ENCODE data around the gene MAP1S.
A peak's percentile ranks its signal among the peaks of the same experiment; 100 is the strongest.

GRCh38 chr19:17687857-17688784, 31.2 kb upstream of the MAP1S start, which contains the start of gene UNC13A:
- TF ChIP-seq CTCF (IDR thresholded peaks at IDR 0.05; ENCODE audit: insufficient read depth, low read length) (no peak), POLR2AphosphoS5 (IDR thresholded peaks at IDR 0.05; ENCODE audit: low read depth) (no peak), SPI1 (IDR thresholded peaks at IDR 0.05; ENCODE audit: borderline replicate concordance, low read depth) (no peak), GABPA (IDR thresholded peaks at IDR 0.05; ENCODE audit: low read depth) (no peak), REST (IDR thresholded peaks at IDR 0.05; ENCODE audit: insufficient replicate concordance, low read depth) (peak; percentile 93)

Data from HL-60 (cell line).